ENCODE measurements around the gene LPCAT2. TPM values are rescaled to one million over a fixed set of nuclear protein-coding genes. Genes with fewer than 3 reads are reported as not detected.

The LPCAT2 gene
- total and polyA plus RNA-seq, 2 donors (not counting 1 experiment from before 2014, with no cell fraction given), result 0.15 to 0.59 TPM

DNA sequence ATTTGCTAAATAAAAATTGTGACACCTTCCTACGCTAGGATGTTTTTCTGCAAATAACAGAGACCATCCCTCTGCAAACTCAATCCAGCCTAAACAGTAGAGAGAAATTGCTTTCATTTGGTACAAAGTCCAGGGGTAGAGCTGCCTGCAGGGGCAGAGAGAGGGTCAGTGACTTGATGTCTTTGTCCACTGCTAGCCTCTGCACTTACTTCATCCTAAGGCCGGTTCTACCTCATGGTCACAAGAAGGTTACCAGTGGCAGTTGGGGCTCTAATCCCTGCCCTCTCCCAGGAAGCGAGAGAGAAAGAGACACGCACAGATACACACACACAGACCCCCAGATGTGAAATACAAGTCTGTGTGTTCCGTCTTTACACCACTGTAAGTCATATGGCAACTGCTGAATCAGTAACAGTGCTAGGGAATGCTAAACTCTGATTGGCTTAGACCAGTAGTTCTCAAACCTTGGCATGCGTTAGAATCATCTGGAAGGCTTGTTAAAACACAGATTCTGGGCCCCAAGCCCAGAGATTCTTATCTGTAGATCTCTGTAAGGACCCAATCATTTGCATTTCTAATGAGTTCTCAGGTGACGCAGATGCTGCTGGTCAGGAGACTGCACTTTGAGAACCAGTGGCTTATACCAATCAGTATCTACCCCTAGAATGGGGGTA lies 13.1 kb upstream of the LPCAT2 start:
- Histone ChIP-seq H3K4me1 (ENCODE audit: control insufficient read depth in 2 of 2, insufficient read depth in 2 of 2, low read length in 2 of 2) (no peaks in the 10 kb centered on the region), H3K9ac (ENCODE audit: low read length) (no peak overlapping the region), H3K79me2 (ENCODE audit: control insufficient read depth, insufficient read depth, low read length) (no peaks in the 10 kb centered on the region), H3K9me3 (ENCODE audit: control extremely low read depth in 1 of 3, control insufficient read depth in 2 of 3, insufficient read depth in 1 of 3, low read length in 2 of 3) (no peaks in the 10 kb centered on the region), H4K20me1 (ENCODE audit: control insufficient read depth, insufficient read depth, low read length, poor library complexity, severe bottlenecking) (no peaks in the 10 kb centered on the region), H2AFZ (ENCODE audit: insufficient read depth, low read depth, low read length, poor library complexity, severe bottlenecking) (no peak overlapping the region), H3K4me3 (ENCODE audit: control extremely low read depth in 1 of 5, extremely low read depth in 1 of 5, insufficient read depth in 1 of 5, low read depth in 2 of 5, low read length in 4 of 5) (no peak overlapping the region), H3K27ac (ENCODE audit: low read length in 2 of 2) (no peak overlapping the region), H3K27me3 (replicated peaks in 1 of 4; ENCODE audit: control extremely low read depth in 1 of 4, control insufficient read depth in 3 of 4, insufficient read depth in 4 of 4, low read length in 3 of 4) (no peaks in the 10 kb centered on the region), H3K36me3 (replicated peaks in 1 of 2; ENCODE audit: control extremely low read depth in 1 of 2, control insufficient read depth in 1 of 2, extremely low read depth in 1 of 2, insufficient read depth in 2 of 2, low read length in 1 of 2) (no peaks in the 10 kb centered on the region), H3K4me2 (replicated peaks; ENCODE audit: low read depth, low read length, poor library complexity, severe bottlenecking) (no peak overlapping the region)
- Mint-ChIP-seq H3K27ac (no peak overlapping the region), H3K4me1 (no peaks in the 10 kb centered on the region), H3K9me3 (ENCODE audit: insufficient read depth) (no peaks in the 10 kb centered on the region), H3K27me3 (peaks cover 21% of the 10 kb centered on the region), H3K4me3 (no peak overlapping the region)
- WGBS (ENCODE audit: insufficient coverage), result 95% methylated on average over 4 of the region's 7 CpGs
- DNase-seq, result no peak
- TF ChIP-seq, protein P1, sequence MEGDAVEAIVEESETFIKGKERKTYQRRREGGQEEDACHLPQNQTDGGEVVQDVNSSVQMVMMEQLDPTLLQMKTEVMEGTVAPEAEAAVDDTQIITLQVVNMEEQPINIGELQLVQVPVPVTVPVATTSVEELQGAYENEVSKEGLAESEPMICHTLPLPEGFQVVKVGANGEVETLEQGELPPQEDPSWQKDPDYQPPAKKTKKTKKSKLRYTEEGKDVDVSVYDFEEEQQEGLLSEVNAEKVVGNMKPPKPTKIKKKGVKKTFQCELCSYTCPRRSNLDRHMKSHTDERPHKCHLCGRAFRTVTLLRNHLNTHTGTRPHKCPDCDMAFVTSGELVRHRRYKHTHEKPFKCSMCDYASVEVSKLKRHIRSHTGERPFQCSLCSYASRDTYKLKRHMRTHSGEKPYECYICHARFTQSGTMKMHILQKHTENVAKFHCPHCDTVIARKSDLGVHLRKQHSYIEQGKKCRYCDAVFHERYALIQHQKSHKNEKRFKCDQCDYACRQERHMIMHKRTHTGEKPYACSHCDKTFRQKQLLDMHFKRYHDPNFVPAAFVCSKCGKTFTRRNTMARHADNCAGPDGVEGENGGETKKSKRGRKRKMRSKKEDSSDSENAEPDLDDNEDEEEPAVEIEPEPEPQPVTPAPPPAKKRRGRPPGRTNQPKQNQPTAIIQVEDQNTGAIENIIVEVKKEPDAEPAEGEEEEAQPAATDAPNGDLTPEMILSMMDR (IDR thresholded peaks at IDR 0.05), result no peak
- TF ChIP-seq EZH2 (IDR thresholded peaks at IDR 0.05; ENCODE audit: borderline replicate concordance, insufficient read depth, low read depth, low read length, poor library complexity, severe bottlenecking), result no peak
- intact Hi-C loops (cut with micrococcal nuclease), result no loop called here
- CTCF ChIA-PET, result no interaction called here
- no peak for ATAC-seq (ENCODE audit: low read depth)
- POLR2A ChIA-PET, result no interaction called here

DNA sequence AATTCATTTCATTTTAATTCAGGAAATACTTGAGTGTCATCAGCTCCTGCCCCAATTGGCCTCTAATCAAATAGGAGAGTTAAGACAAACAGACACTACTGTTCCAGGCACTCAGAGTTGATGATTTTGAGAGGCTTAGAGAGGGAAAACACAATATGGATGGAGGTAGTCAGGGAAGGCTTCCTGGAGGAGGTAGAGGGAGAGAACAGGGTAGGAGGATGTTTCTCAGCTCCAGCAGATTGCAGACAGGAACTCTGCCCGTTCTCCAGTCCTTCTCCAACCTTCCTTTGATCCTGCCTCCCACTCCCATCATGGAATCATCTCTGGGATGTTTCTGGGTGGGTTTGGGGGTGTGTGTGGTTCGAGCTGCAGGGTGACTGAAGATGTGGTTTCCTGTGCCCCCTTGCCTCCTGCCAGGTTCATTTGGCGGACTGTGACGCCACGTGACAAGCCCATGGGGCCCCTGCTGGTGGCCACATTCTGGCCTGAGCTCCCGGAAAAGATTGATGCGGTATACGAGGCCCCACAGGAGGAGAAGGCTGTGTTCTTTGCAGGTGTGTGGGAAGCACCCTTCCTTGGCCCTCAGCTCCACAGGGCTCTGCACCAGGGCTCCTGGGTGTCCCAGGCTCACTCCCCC lies 12.2 kb upstream of the LPCAT2 start:
- Histone ChIP-seq H3K9ac (ENCODE audit: low read length) (no peak overlapping the region), H3K4me3 (ENCODE audit: control extremely low read depth in 1 of 5, extremely low read depth in 1 of 5, insufficient read depth in 1 of 5, low read depth in 2 of 5, low read length in 4 of 5) (no peak overlapping the region), H3K36me3 (replicated peaks in 1 of 2; ENCODE audit: control extremely low read depth in 1 of 2, control insufficient read depth in 1 of 2, extremely low read depth in 1 of 2, insufficient read depth in 2 of 2, low read length in 1 of 2) (no peaks in the 10 kb centered on the region), H3K27ac (ENCODE audit: low read length in 2 of 2) (no peak overlapping the region), H3K79me2 (ENCODE audit: control insufficient read depth, insufficient read depth, low read length) (no peaks in the 10 kb centered on the region), H3K27me3 (replicated peaks in 1 of 4; ENCODE audit: control extremely low read depth in 1 of 4, control insufficient read depth in 3 of 4, insufficient read depth in 4 of 4, low read length in 3 of 4) (no peaks in the 10 kb centered on the region), H3K9me3 (ENCODE audit: control extremely low read depth in 1 of 3, control insufficient read depth in 2 of 3, insufficient read depth in 1 of 3, low read length in 2 of 3) (no peaks in the 10 kb centered on the region), H3K4me2 (replicated peaks; ENCODE audit: low read depth, low read length, poor library complexity, severe bottlenecking) (no peak overlapping the region), H2AFZ (ENCODE audit: insufficient read depth, low read depth, low read length, poor library complexity, severe bottlenecking) (no peak overlapping the region), H4K20me1 (ENCODE audit: control insufficient read depth, insufficient read depth, low read length, poor library complexity, severe bottlenecking) (no peaks in the 10 kb centered on the region), H3K4me1 (ENCODE audit: control insufficient read depth in 2 of 2, insufficient read depth in 2 of 2, low read length in 2 of 2) (no peaks in the 10 kb centered on the region)
- TF ChIP-seq, protein P1 (IDR thresholded peaks at IDR 0.05), result no peak
- no peak for TF ChIP-seq EZH2 (IDR thresholded peaks at IDR 0.05; ENCODE audit: borderline replicate concordance, insufficient read depth, low read depth, low read length, poor library complexity, severe bottlenecking)
- intact Hi-C loops (cut with micrococcal nuclease), result no loop called here
- Mint-ChIP-seq H3K27me3 (peaks cover 22% of the 10 kb centered on the region), H3K4me3 (no peak overlapping the region), H3K4me1 (no peaks in the 10 kb centered on the region), H3K27ac (no peak overlapping the region), H3K9me3 (ENCODE audit: insufficient read depth) (no peaks in the 10 kb centered on the region)
- ATAC-seq (ENCODE audit: low read depth) (no peak), DNase-seq (no peak)
- POLR2A ChIA-PET, result no interaction called here
- CTCF ChIA-PET, result interaction anchor here (0.8 kb wide), 1 partner anchor 32 kb away, joined by 3 read pairs; no protein-coding TSS in a partner anchor
- under 1% methylated on average over 7 of the region's 8 CpGs for WGBS (ENCODE audit: insufficient coverage)

Data from B cell (primary cell).